HG03575 (cell line): ENCODE data around the gene LIM2.

Source experiments
- ATAC-seq: cut with Tn5 transposase; IDR thresholded peaks from one replicate; pipeline ENCODE4 v1.9.1; 2021; ENCODE audit not compliant: unreplicated experiment, insufficient number of reproducible peaks, low FRiP score; ENCODE audit errors: extremely low read depth

Gene LIM2

GRCh38 chr19:51367565-51368365, 20.0 kb downstream of the LIM2 start:
- peak; percentile 38 for ATAC-seq

- no peak for ATAC-seq
Observed at GRCh38 chr19:51367255-51367564, 20.6 kb downstream of the LIM2 start.

GRCh38 chr19:51366389-51367254, 21.2 kb downstream of the LIM2 start:
- no peak for ATAC-seq

GRCh38 chr19:51365965-51366388, 21.8 kb downstream of the LIM2 start, which contains the start of gene ETFB:
Gene ETFB (minus strand): TSS chr19:51366388. CDS start chr19:51366326, 62 bp downstream.
- ATAC-seq, result no peak

GRCh38 chr19:51365211-51365964, 22.4 kb downstream of the LIM2 start:
- ATAC-seq, result no peak

- ATAC-seq, result no peak
Observed at GRCh38 chr19:51364200-51365106, 23.3 kb downstream of the LIM2 start.

GRCh38 chr19:51361239-51361638, 26.5 kb downstream of the LIM2 start:
- ATAC-seq, result no peak

GRCh38 chr19:51359294-51359693, 28.5 kb downstream of the LIM2 start:
- ATAC-seq, result no peak

GRCh38 chr19:51357952-51358351, 29.8 kb downstream of the LIM2 start:
- ATAC-seq, result no peak

GRCh38 chr19:51356159-51356801, 31.5 kb downstream of the LIM2 start:
- no peak for ATAC-seq

GRCh38 chr19:51354742-51355148, 33.0 kb downstream of the LIM2 start:
- ATAC-seq, result no peak

- ATAC-seq, result no peak
Observed at GRCh38 chr19:51354103-51354741, 33.6 kb downstream of the LIM2 start.

- ATAC-seq, result no peak
Observed at GRCh38 chr19:51352783-51353360, 34.9 kb downstream of the LIM2 start.

- ATAC-seq, result no peak
Observed at GRCh38 chr19:51351266-51351990, 36.3 kb downstream of the LIM2 start.

GRCh38 chr19:51347209-51347928, 40.4 kb downstream of the LIM2 start:
- no peak for ATAC-seq

GRCh38 chr19:51346742-51347141, 41.0 kb downstream of the LIM2 start:
- no peak for ATAC-seq
